CD14-positive monocyte (primary cell): Measurements from ENCODE around the gene LPIN1. TPM values are rescaled to one million over a fixed set of nuclear protein-coding genes. Genes with fewer than 3 reads are reported as not detected.

Experiments used
- DNase-seq, 3 donors: peaks; one replicate each; pipeline ENCODE4 v3.0.0-alpha.2; 2011 to 2022
- H2AFZ ChIP-seq: 2 replicates; pipeline ENCODE4 v1.6.0; 2012; ENCODE audit warnings: mild to moderate bottlenecking, low read depth, low read length, inconsistent platforms; ENCODE audit not compliant: insufficient read depth, poor library complexity, severe bottlenecking
- H3K27ac ChIP-seq, 2 donors: 1 replicate in 1 of 2; 2 replicates in 1 of 2; pipeline ENCODE4 v1.5.1; 2012 to 2013; ENCODE audit warnings: low read length in 2 of 2, control low read depth in 1 of 2, inconsistent platforms in 1 of 2, low read depth in 1 of 2, mild to moderate bottlenecking in 1 of 2
- H3K27me3 ChIP-seq, 2 donors: one replicate each; pipeline versions ENCODE4 v1.6.0 to v1.6.1; 2011 to 2013; ENCODE audit warnings: low read length in 2 of 2; ENCODE audit not compliant: control insufficient read depth in 2 of 2, insufficient read depth in 2 of 2
- H3K36me3 ChIP-seq, 2 donors: replicated peaks in 1 of 2; 1 replicate in 1 of 2; 2 replicates in 1 of 2; pipeline versions ENCODE4 v1.5.1 to v1.6.1; 2012 to 2013; ENCODE audit warnings: low read length in 2 of 2, control low read depth in 1 of 2, inconsistent platforms in 1 of 2, mild to moderate bottlenecking in 1 of 2; ENCODE audit not compliant: insufficient read depth in 2 of 2, control insufficient read depth in 1 of 2
- H3K4me1 ChIP-seq, 2 donors: 1 replicate in 1 of 2; 2 replicates in 1 of 2; pipeline versions ENCODE4 v1.5.1 to v1.6.1; 2012 to 2013; ENCODE audit warnings: low read length in 2 of 2, control low read depth in 1 of 2, inconsistent platforms in 1 of 2, mild to moderate bottlenecking in 1 of 2, moderate library complexity in 1 of 2; ENCODE audit not compliant: insufficient read depth in 2 of 2, control insufficient read depth in 1 of 2
- H3K4me2 ChIP-seq: replicated peaks from 2 replicates; pipeline ENCODE3; 2012; ENCODE audit warnings: low read length, moderate library complexity, mild to moderate bottlenecking; ENCODE audit not compliant: poor library complexity, severe bottlenecking; ENCODE audit errors: extremely low read depth
- H3K4me3 ChIP-seq, 3 experiments: fragments of 200-600 bp in 1 of 3; sonication (generic) in 1 of 3; replicated peaks in 1 of 3; 1 replicate in 2 of 3; 2 replicates in 1 of 3; pipeline ENCODE4 v1.5.1; 2011 to 2013; ENCODE audit warnings: low read length in 3 of 3, mild to moderate bottlenecking in 3 of 3, control low read depth in 2 of 3, low read depth in 2 of 3, inconsistent platforms in 1 of 3, moderate library complexity in 1 of 3
- H3K79me2 ChIP-seq: 2 replicates; pipeline ENCODE4 v1.6.0; 2012; ENCODE audit warnings: mild to moderate bottlenecking, control low read depth, inconsistent platforms, low read length, moderate library complexity; ENCODE audit not compliant: insufficient read depth
- H3K9ac ChIP-seq: 2 replicates; pipeline ENCODE4 v1.6.0; 2017; ENCODE audit warnings: low read length, mild to moderate bottlenecking; ENCODE audit not compliant: insufficient read depth, poor library complexity, severe bottlenecking
- H3K9me3 ChIP-seq, 2 donors: replicated peaks in 1 of 2; 1 replicate in 1 of 2; 2 replicates in 1 of 2; pipeline versions ENCODE4 v1.5.1 to v1.6.1; 2012 to 2013; ENCODE audit warnings: low read length in 2 of 2, control low read depth in 1 of 2; ENCODE audit not compliant: control insufficient read depth in 1 of 2, insufficient read depth in 1 of 2
- H4K20me1 ChIP-seq: 2 replicates; pipeline ENCODE4 v1.6.0; 2012; ENCODE audit warnings: mild to moderate bottlenecking, low read length, control low read depth, moderate library complexity; ENCODE audit not compliant: insufficient read depth
- H3K27ac Mint-ChIP-seq, 7 donors: one replicate each; pipeline ENCODE4 v1.8.0; 2020; ENCODE audit warnings: mild to moderate bottlenecking in 7 of 7, mixed read lengths in 7 of 7, moderate library complexity in 6 of 7, inconsistent platforms in 2 of 7
- H3K27me3 Mint-ChIP-seq, 3 donors: one replicate each; pipeline ENCODE4 v1.8.0; 2021 to 2022; ENCODE audit warnings: low read depth in 3 of 3, mild to moderate bottlenecking in 3 of 3, mixed read lengths in 3 of 3, moderate library complexity in 3 of 3, inconsistent platforms in 1 of 3
- H3K36me3 Mint-ChIP-seq, 2 donors: one replicate each; pipeline ENCODE4 v1.8.0; 2020; ENCODE audit warnings: mixed read lengths in 2 of 2, inconsistent platforms in 1 of 2, mild to moderate bottlenecking in 1 of 2
- H3K4me1 Mint-ChIP-seq: one replicate; pipeline ENCODE4 v1.8.0; 2020; ENCODE audit warnings: mild to moderate bottlenecking, mixed read lengths
- H3K4me3 Mint-ChIP-seq, 2 donors: one replicate each; pipeline ENCODE4 v1.8.0; 2020; ENCODE audit warnings: mild to moderate bottlenecking in 2 of 2, mixed read lengths in 2 of 2, moderate library complexity in 1 of 2
- H3K9me3 Mint-ChIP-seq, 7 donors: one replicate each; pipeline ENCODE4 v1.8.0; 2020 to 2022; ENCODE audit warnings: mixed read lengths in 7 of 7, mild to moderate bottlenecking in 6 of 7, moderate library complexity in 6 of 7, inconsistent platforms in 2 of 7
- WGBS: methylation state at CpG from one replicate; pipeline ENCODE4 v1.1.5; 2013; ENCODE audit warnings: missing lambda C conversion rate; ENCODE audit not compliant: insufficient coverage; 5-methylcytosine and 5-hydroxymethylcytosine counted together
- intact Hi-C, 2 donors: fragments of 100-400 bp; cut with micrococcal nuclease; formaldehyde crosslinking; loops; one replicate each; pipeline versions ENCODE4 v1.15.0 to v1.15.1; 2023
- polyA plus RNA-seq, 3 donors: library from polyadenylated mRNA; depleted of rRNA in 1 of 3; unstranded in 2 of 3; stranded (reverse) in 1 of 3; fragments of 300-500 nt in 2 of 3; fragments of >200 nt in 1 of 3; fragmentation: Illumina TruSeq in 2 of 3; gene quantifications; 1 replicate in 2 of 3; 2 replicates in 1 of 3; pipeline ENCODE4 v1.2.3, GENCODE V29; 2012 to 2021
- TF ChIP-seq, protein P1 (sequence below): fragments of 200-600 bp; IDR thresholded peaks from one replicate; pipeline ENCODE4 v1.8.0; 2022; ENCODE audit warnings: antibody characterized with exemption, mild to moderate bottlenecking

LPIN1 gene
- polyA plus RNA-seq, 3 donors, result 1.8 to 17.6 (median 2.7) TPM

DNA sequence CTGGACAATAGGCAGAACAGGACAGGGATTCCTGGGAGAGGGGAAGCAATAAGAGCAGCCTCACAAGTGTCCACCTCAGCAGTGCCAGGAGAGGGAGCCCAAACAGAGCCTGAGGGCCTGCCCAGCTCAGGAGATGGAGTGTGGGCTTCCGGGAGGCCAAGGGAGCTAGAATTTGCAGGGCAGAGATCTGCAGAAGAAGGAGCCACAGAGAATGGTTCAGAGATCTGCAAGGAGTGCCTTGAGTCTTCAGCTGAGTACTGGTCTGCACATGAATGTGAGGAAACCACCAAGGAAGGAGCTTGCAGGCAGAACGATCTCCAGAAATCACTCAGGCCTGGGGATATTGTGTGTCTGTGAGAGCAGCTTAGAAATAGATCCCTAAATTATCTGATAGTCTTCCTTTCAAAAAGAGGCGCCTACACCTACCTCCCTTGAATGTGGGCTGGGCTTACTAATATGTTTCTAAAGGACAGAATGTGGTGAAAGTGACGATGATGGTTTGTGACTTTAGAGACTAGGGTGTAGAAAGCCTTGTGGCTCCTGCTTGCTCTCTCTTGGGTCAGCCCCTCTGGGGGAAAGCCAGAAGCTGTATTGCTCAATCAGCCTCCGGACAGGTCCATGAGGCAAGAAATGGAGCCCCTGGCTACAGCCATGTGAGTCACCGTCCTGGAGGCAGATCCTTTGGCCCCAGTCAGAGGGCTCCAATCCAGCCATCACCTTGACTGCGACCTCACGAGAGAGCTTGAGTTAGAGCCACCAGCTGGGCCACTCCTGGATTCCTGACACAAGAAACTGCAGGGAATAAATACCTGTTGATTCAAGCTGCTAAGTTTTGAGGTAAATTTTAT, 7.6 kb upstream of the LPIN1 start:
- intact Hi-C loops, result loop anchor here in 1 of 2 donors (5.0 kb wide), 1 partner anchor 38 kb away; no protein-coding TSS in a partner anchor
- H2AFZ ChIP-seq, result peak overlapping the region; percentile 6
- Mint-ChIP-seq H3K4me1 (peaks cover 19% of the 10 kb centered on the region), H3K4me3 (no peak overlapping the region), H3K9me3 (peaks cover 0 to 4% (median 0%) of the 10 kb centered on the region in 7 donors), H3K27ac (peak overlapping the region in 3 of 7 donors; percentile 35 to 63 (median 42)), H3K36me3 (no peaks in the 10 kb centered on the region), H3K27me3 (peaks cover 1 to 6% (median 2%) of the 10 kb centered on the region in 3 donors)
- H4K20me1 ChIP-seq, result no peaks in the 10 kb centered on the region
- H3K4me1 ChIP-seq, result peaks cover 7 to 18% of the 10 kb centered on the region in 2 donors
- H3K9me3 ChIP-seq, result no peaks in the 10 kb centered on the region
- no peak overlapping the region for H3K4me3 ChIP-seq
- WGBS, result 7% methylated on average over 4 of the region's 8 CpGs
- H3K36me3 ChIP-seq, result no peaks in the 10 kb centered on the region
- H3K79me2 ChIP-seq, result no peaks in the 10 kb centered on the region
- no peak overlapping the region for H3K27ac ChIP-seq
- DNase-seq, result peak; percentile 61 to 89 (median 73)
- H3K9ac ChIP-seq, result no peak overlapping the region
- TF ChIP-seq, protein P1, sequence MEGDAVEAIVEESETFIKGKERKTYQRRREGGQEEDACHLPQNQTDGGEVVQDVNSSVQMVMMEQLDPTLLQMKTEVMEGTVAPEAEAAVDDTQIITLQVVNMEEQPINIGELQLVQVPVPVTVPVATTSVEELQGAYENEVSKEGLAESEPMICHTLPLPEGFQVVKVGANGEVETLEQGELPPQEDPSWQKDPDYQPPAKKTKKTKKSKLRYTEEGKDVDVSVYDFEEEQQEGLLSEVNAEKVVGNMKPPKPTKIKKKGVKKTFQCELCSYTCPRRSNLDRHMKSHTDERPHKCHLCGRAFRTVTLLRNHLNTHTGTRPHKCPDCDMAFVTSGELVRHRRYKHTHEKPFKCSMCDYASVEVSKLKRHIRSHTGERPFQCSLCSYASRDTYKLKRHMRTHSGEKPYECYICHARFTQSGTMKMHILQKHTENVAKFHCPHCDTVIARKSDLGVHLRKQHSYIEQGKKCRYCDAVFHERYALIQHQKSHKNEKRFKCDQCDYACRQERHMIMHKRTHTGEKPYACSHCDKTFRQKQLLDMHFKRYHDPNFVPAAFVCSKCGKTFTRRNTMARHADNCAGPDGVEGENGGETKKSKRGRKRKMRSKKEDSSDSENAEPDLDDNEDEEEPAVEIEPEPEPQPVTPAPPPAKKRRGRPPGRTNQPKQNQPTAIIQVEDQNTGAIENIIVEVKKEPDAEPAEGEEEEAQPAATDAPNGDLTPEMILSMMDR, result peak; percentile 56
- no peaks in the 10 kb centered on the region for H3K27me3 ChIP-seq
- H3K4me2 ChIP-seq, result no peak overlapping the region

DNA sequence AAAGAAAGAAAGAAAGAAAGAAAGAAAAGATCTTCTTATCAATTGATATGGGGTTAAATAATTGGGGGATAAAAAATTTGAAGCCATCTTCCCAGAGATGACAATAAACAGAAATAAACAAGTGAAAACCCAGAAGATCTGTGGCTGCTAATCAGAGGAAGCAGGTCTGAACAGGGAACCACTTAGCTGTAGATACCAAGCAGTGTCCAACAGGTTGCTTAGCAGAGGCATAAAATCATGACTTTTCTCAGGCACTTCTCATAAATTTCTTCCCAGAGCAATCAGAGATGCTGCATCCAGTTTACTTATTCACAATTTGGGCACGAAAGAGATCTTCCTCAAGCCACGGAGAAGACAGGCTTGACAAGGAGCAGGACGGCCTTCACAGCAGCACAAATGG, 5.7 kb upstream of the LPIN1 start:
- TF ChIP-seq, protein P1, result no peak
- no peak overlapping the region for H3K9ac ChIP-seq
- WGBS, result 84% methylated on average over 3 of the region's 3 CpGs
- no peaks in the 10 kb centered on the region for H3K36me3 ChIP-seq
- no peaks in the 10 kb centered on the region for H3K9me3 ChIP-seq
- no peak overlapping the region for H3K27ac ChIP-seq
- Mint-ChIP-seq H3K4me3 (no peak overlapping the region), H3K27me3 (peaks cover 1 to 6% (median 2%) of the 10 kb centered on the region in 3 donors), H3K36me3 (no peaks in the 10 kb centered on the region), H3K9me3 (peaks cover 0 to 4% (median 0%) of the 10 kb centered on the region in 7 donors), H3K4me1 (peaks cover 36% of the 10 kb centered on the region), H3K27ac (peak overlapping the region in 1 of 7 donors; percentile 21)
- no peak for DNase-seq
- H3K27me3 ChIP-seq, result no peaks in the 10 kb centered on the region
- peaks cover 25 to 37% of the 10 kb centered on the region in 2 donors for H3K4me1 ChIP-seq
- H3K79me2 ChIP-seq, result no peaks in the 10 kb centered on the region
- no peak overlapping the region for H3K4me2 ChIP-seq
- H4K20me1 ChIP-seq, result no peaks in the 10 kb centered on the region
- intact Hi-C loops, result loop anchor here (5.0 to 10.0 kb wide), 3 partner anchors 37 to 204 kb away; no protein-coding TSS in a partner anchor
- no peak overlapping the region for H2AFZ ChIP-seq
- H3K4me3 ChIP-seq, result no peak overlapping the region
